Aorta (tissue), 5 donors: ENCODE results near the gene DRC3. TPM values are rescaled to one million over a fixed set of nuclear protein-coding genes. Genes with fewer than 3 reads are reported as not detected.
"Not testable (repeated sequence)": the region's sequence is repeated elsewhere in the genome, so short reads cannot be mapped to it uniquely, and the experiment has no call there.

Experiments
- ATAC-seq: fragments of 200-7000 bp; cut with Tn5 transposase; one replicate; pipeline ENCODE4 v1.9.1; 2022; ENCODE audit warnings: moderate library complexity; ENCODE audit not compliant: low FRiP score
- DNase-seq, 2 donors: peaks; one replicate each; pipeline ENCODE4 v3.0.0-alpha.2; 2020
- H3K27ac ChIP-seq, 2 donors: one replicate each; pipeline ENCODE4 v1.5.1; 2013; ENCODE audit warnings: low read length in 2 of 2, mild to moderate bottlenecking in 2 of 2, moderate library complexity in 2 of 2, control low read depth in 1 of 2, inconsistent platforms in 1 of 2, low read depth in 1 of 2
- H3K27me3 ChIP-seq, 2 donors: one replicate each; pipeline ENCODE4 v1.6.1; 2013; ENCODE audit warnings: control low read depth in 1 of 2, low read length in 1 of 2, mild to moderate bottlenecking in 1 of 2, moderate library complexity in 1 of 2; ENCODE audit not compliant: insufficient read depth in 2 of 2, control insufficient read depth in 1 of 2
- H3K36me3 ChIP-seq, 2 donors: one replicate each; pipeline ENCODE4 v1.6.1; 2013; ENCODE audit warnings: control low read depth in 1 of 2, low read length in 1 of 2, mild to moderate bottlenecking in 1 of 2; ENCODE audit not compliant: insufficient read depth in 2 of 2, control insufficient read depth in 1 of 2
- H3K4me1 ChIP-seq, 2 donors: one replicate each; pipeline ENCODE4 v1.6.1; 2013; ENCODE audit warnings: low read length in 2 of 2, control low read depth in 1 of 2, mild to moderate bottlenecking in 1 of 2, moderate library complexity in 1 of 2; ENCODE audit not compliant: insufficient read depth in 2 of 2, control insufficient read depth in 1 of 2
- H3K4me3 ChIP-seq, 2 donors: one replicate each; pipeline ENCODE4 v1.5.1; 2013; ENCODE audit warnings: low read length in 2 of 2, control low read depth in 1 of 2, mild to moderate bottlenecking in 1 of 2
- H3K9me3 ChIP-seq: one replicate; pipeline ENCODE4 v1.6.1; 2013; ENCODE audit warnings: mild to moderate bottlenecking, low read length; ENCODE audit not compliant: control insufficient read depth
- WGBS, 2 donors: extraction: QIAGEN DNeasy Blood & Tissue Kit; methylation state at CpG; one replicate each; pipeline ENCODE4 v1.1.7; 2013; 5-methylcytosine and 5-hydroxymethylcytosine counted together
- intact Hi-C, 2 donors: fragments of 100-400 bp; cut with DNase I; formaldehyde crosslinking; loops; one replicate each; pipeline versions ENCODE4 v1.14.2 to v1.15.0; 2022
- polyA plus RNA-seq, 2 donors: library from polyadenylated mRNA; stranded (reverse); fragments of 200-250 nt; gene quantifications; one replicate each; pipeline ENCODE4 v1.2.3, GENCODE V29; 2013
- total RNA-seq, 2 donors: library from RNA; stranded (reverse); fragmentation: NEBNext Ultra II Directional; extraction: Animal tissue kit (Norgen Biotek cat#: 25700); gene quantifications; one replicate each; pipeline ENCODE4 v1.2.1, GENCODE V29; 2021
- donor health status: healthy with polysubstance abuse.
- donor health status: Bipolar disorder and iron deficiency.
- donor health status: DM: no; HTN: no; CAD: no.
- donor health status: DM: no; HTN: no; CAD: no.
- donor health status: DM: yes; HTN: yes; CAD: no.

The DRC3 gene
- total and polyA plus RNA-seq, 4 donors, result 1.4 to 7.9 (median 2.4) TPM

- Histone ChIP-seq H3K4me3 (no peak overlapping the region), H3K4me1 (peaks cover 4 to 7% of the 10 kb centered on the region in 2 donors), H3K27me3 (no peaks in the 10 kb centered on the region), H3K36me3 (no peaks in the 10 kb centered on the region), H3K27ac (no peak overlapping the region), H3K9me3 (no peaks in the 10 kb centered on the region)
- ATAC-seq, result no peak
- peak in 1 of 2 donors; percentile 16 for DNase-seq
- WGBS, 2 donors, result 86 to 89% methylated on average over 5 of the region's 5 CpGs
- intact Hi-C loops, result no loop called here
These were observed 34.7 kb upstream of the DRC3 start for GRCh38 chr17:17937958-17938357.

- no peak overlapping the region for H3K27ac ChIP-seq
- no peaks in the 10 kb centered on the region for H3K9me3 ChIP-seq
- H3K27me3 ChIP-seq, result no peaks in the 10 kb centered on the region
- intact Hi-C loops, result no loop called here
- DNase-seq (no peak), ATAC-seq (no peak)
- H3K4me1 ChIP-seq, result peaks cover 0 to 7% of the 10 kb centered on the region in 2 donors
- H3K4me3 ChIP-seq, result no peak overlapping the region
- 91 to 92% methylated on average over 8 of the region's 8 CpGs for WGBS, 2 donors
- no peaks in the 10 kb centered on the region for H3K36me3 ChIP-seq
These were observed 34.1 kb upstream of the DRC3 start for GRCh38 chr17:17938388-17939107.

DNA sequence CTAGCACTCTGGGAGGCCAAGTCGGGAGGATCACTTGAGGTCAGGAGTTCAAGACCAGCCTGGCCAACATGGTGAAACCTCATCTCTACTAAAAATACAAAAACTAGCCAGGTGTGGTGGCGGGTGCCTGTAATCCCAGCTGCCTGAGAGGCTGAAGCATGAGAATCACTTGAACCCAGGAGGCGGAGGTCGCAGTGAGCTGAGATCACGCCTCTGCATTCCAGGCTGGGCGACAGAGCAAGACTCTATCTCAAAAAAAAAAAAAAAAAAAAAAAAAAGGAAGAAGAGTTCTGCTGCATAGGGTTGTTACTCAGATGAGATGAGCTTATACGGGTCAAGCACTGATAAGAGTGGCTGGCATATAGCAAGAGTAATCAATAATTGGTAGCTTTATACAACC is 32.7 kb upstream of the DRC3 start:
- peak in 1 of 2 donors; percentile 10 for DNase-seq
- ATAC-seq, intact Hi-C loops, H3K27me3 ChIP-seq, H3K36me3 ChIP-seq, H3K27ac ChIP-seq, H3K9me3 ChIP-seq, H3K4me3 ChIP-seq, H3K4me1 ChIP-seq: not testable (repeated sequence)
- 87 to 93% methylated on average over 7 of the region's 7 CpGs for WGBS, 2 donors

DNA sequence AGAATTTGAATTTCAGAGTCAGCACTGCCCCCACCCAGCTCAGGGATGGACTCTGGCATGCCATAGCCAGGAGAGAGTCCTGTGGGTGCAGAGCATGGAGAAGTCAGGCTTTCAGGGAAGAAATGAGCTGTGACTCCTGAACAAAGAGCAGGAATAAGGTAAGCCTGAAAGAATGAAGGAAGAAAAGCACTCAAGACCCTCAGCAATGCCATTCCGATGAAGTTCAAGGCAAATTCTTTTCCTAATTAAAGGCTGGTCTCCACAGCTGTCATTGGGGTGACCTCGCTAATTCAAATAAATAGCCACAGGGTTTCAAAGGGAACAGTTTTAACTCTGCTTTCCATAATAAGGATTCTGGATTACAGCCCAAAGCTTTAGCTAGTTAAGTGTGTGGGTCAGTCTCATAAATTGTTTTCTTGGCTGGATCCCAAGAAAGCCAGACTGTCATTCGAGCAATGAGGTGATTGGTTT is 32.2 kb upstream of the DRC3 start:
- Histone ChIP-seq H3K4me1 (peaks cover 0 to 7% of the 10 kb centered on the region in 2 donors), H3K36me3 (no peaks in the 10 kb centered on the region), H3K27ac (peak overlapping the region in 1 of 2 donors; percentile 35), H3K4me3 (no peak overlapping the region), H3K27me3 (no peaks in the 10 kb centered on the region), H3K9me3 (no peaks in the 10 kb centered on the region)
- WGBS, 2 donors, result 11 to 16% methylated on average over 3 of the region's 3 CpGs
- ATAC-seq, result no peak
- peak in 1 of 2 donors; percentile 9 for DNase-seq
- intact Hi-C loops, result no loop called here

- H3K4me1 ChIP-seq, result peaks cover 0 to 7% of the 10 kb centered on the region in 2 donors
These were observed 31.6 kb upstream of the DRC3 start for GRCh38 chr17:17941015-17941414.

DNA sequence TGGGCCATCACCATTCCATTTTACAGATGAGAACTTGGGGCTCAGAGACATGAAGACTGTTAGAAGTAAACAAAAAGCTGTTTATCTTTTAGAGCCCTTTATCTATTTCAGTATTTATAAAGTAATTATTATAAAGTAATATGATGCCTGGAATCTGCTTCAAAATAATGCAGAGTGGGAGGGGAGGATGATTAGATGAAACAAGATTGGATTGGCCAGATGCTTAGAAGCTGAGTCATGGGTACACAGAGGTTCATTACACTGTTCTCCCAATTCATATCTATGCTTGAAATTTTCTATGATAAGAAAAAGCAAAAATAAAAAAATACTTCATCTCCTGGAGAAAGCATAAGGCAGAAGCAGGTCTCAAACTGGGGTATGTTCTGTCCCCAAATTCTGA is 29.8 kb upstream of the DRC3 start:
- H3K27me3 ChIP-seq, result no peaks in the 10 kb centered on the region
- intact Hi-C loops, result no loop called here
- peak overlapping the region in 1 of 2 donors; percentile 60 for H3K27ac ChIP-seq
- H3K4me1 ChIP-seq, result peaks cover 0 to 7% of the 10 kb centered on the region in 2 donors
- H3K9me3 ChIP-seq, result no peaks in the 10 kb centered on the region
- no peaks in the 10 kb centered on the region for H3K36me3 ChIP-seq
- DNase-seq (no peak), ATAC-seq (no peak)
- no peak overlapping the region for H3K4me3 ChIP-seq

More at GRCh38 chr17:17941015-17941414, 31.6 kb upstream of the DRC3 start:
- peak in 1 of 2 donors; percentile 26 for DNase-seq
- Histone ChIP-seq H3K27me3 (no peaks in the 10 kb centered on the region), H3K9me3 (no peaks in the 10 kb centered on the region), H3K27ac (peak overlapping the region in 1 of 2 donors; percentile 21), H3K36me3 (no peaks in the 10 kb centered on the region), H3K4me3 (no peak overlapping the region)
- intact Hi-C loops, result no loop called here
- no peak for ATAC-seq
- 50 to 52% methylated on average over 5 of the region's 5 CpGs for WGBS, 2 donors

DNA sequence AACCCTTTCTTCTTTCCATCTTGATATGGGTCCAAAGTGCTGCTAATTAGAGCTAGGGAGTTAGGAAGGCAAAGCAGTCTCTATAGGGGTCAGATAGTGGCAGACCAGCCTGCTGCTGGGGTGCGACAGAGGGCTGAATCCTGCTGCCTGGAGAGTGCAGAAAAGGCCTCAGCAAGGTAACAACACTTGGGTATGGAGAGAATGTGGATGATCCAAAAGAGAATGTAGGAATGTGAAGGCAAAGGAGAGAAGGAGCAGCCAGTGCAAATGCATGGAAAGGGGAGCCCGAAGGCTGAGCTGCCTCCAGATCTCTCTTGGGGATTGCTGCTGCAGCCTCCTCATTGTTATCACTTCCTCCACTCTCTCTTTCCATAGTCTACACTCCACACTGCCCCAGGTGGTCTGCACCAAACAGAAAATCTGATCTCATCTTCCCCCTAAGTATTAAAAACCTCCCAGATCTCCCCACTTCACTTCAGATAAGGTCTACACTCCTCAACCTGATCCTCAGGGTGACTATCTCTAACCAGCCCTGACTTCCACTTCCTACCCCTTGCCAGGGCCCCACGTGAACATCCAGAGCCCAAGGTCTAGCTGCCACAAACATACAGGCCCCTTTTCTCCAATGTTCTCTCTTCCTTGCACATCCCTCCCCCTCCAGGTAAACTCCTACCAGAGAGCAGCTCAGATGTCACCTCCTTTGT is 29.2 kb upstream of the DRC3 start:
- H3K36me3 ChIP-seq, result no peaks in the 10 kb centered on the region
- H3K4me1 ChIP-seq, result peaks cover 0 to 7% of the 10 kb centered on the region in 2 donors
- intact Hi-C loops, result no loop called here
- DNase-seq, result peak in 1 of 2 donors; percentile 23
- no peaks in the 10 kb centered on the region for H3K9me3 ChIP-seq
- H3K4me3 ChIP-seq, result no peak overlapping the region
- H3K27ac ChIP-seq, result peak overlapping the region; percentile 16 to 90
- H3K27me3 ChIP-seq, result no peaks in the 10 kb centered on the region
- no peak for ATAC-seq
- 42 to 49% methylated on average over 3 of the region's 3 CpGs for WGBS, 2 donors

- H3K4me3 ChIP-seq, result no peak overlapping the region
- DNase-seq, result peak in 1 of 2 donors; percentile 41
- no peak overlapping the region for H3K27ac ChIP-seq
- H3K36me3 ChIP-seq, result no peaks in the 10 kb centered on the region
- no peaks in the 10 kb centered on the region for H3K27me3 ChIP-seq
- no peak for ATAC-seq
- intact Hi-C loops, result no loop called here
- 83 to 89% methylated on average over 7 of the region's 7 CpGs for WGBS, 2 donors
- no peaks in the 10 kb centered on the region for H3K9me3 ChIP-seq
- H3K4me1 ChIP-seq, result peaks cover 0 to 7% of the 10 kb centered on the region in 2 donors
These were observed 28.4 kb upstream of the DRC3 start for GRCh38 chr17:17944242-17944641.
